Central memory CD4-positive, alpha-beta T cell (primary cell): ENCODE results near the gene RAX.
"Not testable (repeated sequence)": the region's sequence is repeated elsewhere in the genome, so short reads cannot be mapped to it uniquely, and the experiment has no call there.

Experiments
- DNase-seq: peaks from one replicate; pipeline ENCODE4 v3.0.0; 2022

RAX gene

GRCh38 chr18:59272221-59272888 is 899 bp downstream of the RAX start:
- DNase-seq = no peak

- DNase-seq = no peak
Measured at GRCh38 chr18:59271606-59272220, 1.5 kb downstream of the RAX start.

GRCh38 chr18:59270689-59271257 is 2.5 kb downstream of the RAX start:
- no peak for DNase-seq

- DNase-seq = no peak
Measured at GRCh38 chr18:59269563-59270119, 3.6 kb downstream of the RAX start.

- no peak for DNase-seq
Measured at GRCh38 chr18:59268721-59269562, 4.3 kb downstream of the RAX start.

- no peak for DNase-seq
Measured at GRCh38 chr18:59268127-59268720, 5.0 kb downstream of the RAX start.

- no peak for DNase-seq
Measured at GRCh38 chr18:59267503-59268126, 5.6 kb downstream of the RAX start.

- no peak for DNase-seq
Measured at GRCh38 chr18:59266886-59267502, 6.3 kb downstream of the RAX start.

- no peak for DNase-seq
Measured at GRCh38 chr18:59266459-59266858, 6.8 kb downstream of the RAX start.

GRCh38 chr18:59265974-59266369 is 7.3 kb downstream of the RAX start:
- DNase-seq = no peak

- no peak for DNase-seq
Measured at GRCh38 chr18:59265246-59265973, 7.8 kb downstream of the RAX start.

GRCh38 chr18:59264651-59265245 is 8.5 kb downstream of the RAX start:
- DNase-seq = no peak

GRCh38 chr18:59264121-59264571 is 9.1 kb downstream of the RAX start:
- no peak for DNase-seq

- DNase-seq = no peak
Measured at GRCh38 chr18:59263661-59264060, 9.6 kb downstream of the RAX start.

GRCh38 chr18:59262243-59262642 is 11.0 kb downstream of the RAX start:
- DNase-seq = not testable (repeated sequence)

- not testable (repeated sequence) for DNase-seq
Measured at GRCh38 chr18:59261842-59262241, 11.4 kb downstream of the RAX start.

GRCh38 chr18:59255491-59255890 is 17.8 kb downstream of the RAX start:
- not testable (repeated sequence) for DNase-seq

- DNase-seq = no peak
Measured at GRCh38 chr18:59249199-59249774, 24.0 kb downstream of the RAX start.

- DNase-seq = no peak
Measured at GRCh38 chr18:59246796-59247195, 26.5 kb downstream of the RAX start.

GRCh38 chr18:59242906-59243305 is 30.3 kb downstream of the RAX start:
- no peak for DNase-seq
